Loucy (cell line): ENCODE results near the gene PPP1R14C.

Source experiments
- H2AFZ ChIP-seq: fragments of 200-600 bp; sonication (generic); 2 replicates; pipeline ENCODE4 v1.6.0; 2016; ENCODE audit warnings: antibody characterized with exemption, mild to moderate bottlenecking, low read length, moderate library complexity
- H3F3A ChIP-seq: fragments of 200-600 bp; 2 replicates; pipeline ENCODE4 v1.6.0; 2016; ENCODE audit warnings: antibody characterized with exemption, low read depth, mild to moderate bottlenecking
- H3K27me3 ChIP-seq: fragments of 200-600 bp; sonication (generic); 2 replicates; pipeline ENCODE4 v1.6.1; 2014; ENCODE audit warnings: low read length, mild to moderate bottlenecking; ENCODE audit not compliant: insufficient read depth, poor library complexity, severe bottlenecking
- H3K36me3 ChIP-seq: fragments of 200-600 bp; sonication (generic); 2 replicates; pipeline ENCODE4 v1.6.1; 2016; ENCODE audit warnings: low read length; ENCODE audit not compliant: insufficient read depth
- H3K4me1 ChIP-seq: fragments of 200-600 bp; sonication (generic); 2 replicates; pipeline ENCODE4 v1.5.1; 2014; ENCODE audit warnings: low read length, mild to moderate bottlenecking; ENCODE audit not compliant: insufficient read depth, poor library complexity, severe bottlenecking
- H3K4me2 ChIP-seq: fragments of 200-600 bp; sonication (generic); 2 replicates; pipeline ENCODE4 v1.6.0; 2014; ENCODE audit warnings: antibody characterized with exemption, low read length, low read depth, mild to moderate bottlenecking; ENCODE audit not compliant: poor library complexity, severe bottlenecking
- H3K4me3 ChIP-seq: fragments of 200-600 bp; sonication (generic); 2 replicates; pipeline ENCODE4 v1.5.1; 2014; ENCODE audit warnings: low read length, mild to moderate bottlenecking, mixed read lengths; ENCODE audit not compliant: poor library complexity, severe bottlenecking
- H3K79me2 ChIP-seq: fragments of 200-600 bp; sonication (generic); 2 replicates; pipeline ENCODE4 v1.6.1; 2014; ENCODE audit warnings: low read length; ENCODE audit not compliant: insufficient read depth
- H3K9ac ChIP-seq: fragments of 200-600 bp; sonication (generic); 2 replicates; pipeline ENCODE4 v1.6.0; 2014; ENCODE audit warnings: mild to moderate bottlenecking, low read depth, low read length, moderate library complexity; ENCODE audit not compliant: poor library complexity, severe bottlenecking
- H3K9me2 ChIP-seq: fragments of 200-600 bp; sonication (generic); replicated peaks from 2 replicates; pipeline ENCODE4 v1.6.1; 2016; ENCODE audit warnings: low read depth, low read length, mixed read lengths
- H3K9me3 ChIP-seq: fragments of 200-600 bp; sonication (generic); 2 replicates; pipeline ENCODE4 v1.6.1; 2014; ENCODE audit warnings: mild to moderate bottlenecking, antibody characterized with exemption, low read length, low read depth; ENCODE audit not compliant: insufficient read depth
- H4K20me1 ChIP-seq: fragments of 200-600 bp; sonication (generic); 2 replicates; pipeline ENCODE4 v1.6.0; 2014; ENCODE audit warnings: antibody characterized with exemption, low read length, mild to moderate bottlenecking; ENCODE audit not compliant: insufficient read depth, poor library complexity, severe bottlenecking
- EZH2phosphoT487 ChIP-seq: fragments of 200-600 bp; IDR thresholded peaks from 2 replicates; pipeline ENCODE4 v1.6.1; 2018; ENCODE audit warnings: antibody characterized with exemption, mild to moderate bottlenecking, moderate library complexity, borderline replicate concordance
- TF ChIP-seq, protein P1 (sequence below): fragments of 200-600 bp; sonication (generic); conservative IDR thresholded peaks from 2 replicates; pipeline ENCODE4 v1.5.1; 2014; ENCODE audit warnings: mild to moderate bottlenecking, antibody characterized with exemption, low read length

Gene PPP1R14C

DNA sequence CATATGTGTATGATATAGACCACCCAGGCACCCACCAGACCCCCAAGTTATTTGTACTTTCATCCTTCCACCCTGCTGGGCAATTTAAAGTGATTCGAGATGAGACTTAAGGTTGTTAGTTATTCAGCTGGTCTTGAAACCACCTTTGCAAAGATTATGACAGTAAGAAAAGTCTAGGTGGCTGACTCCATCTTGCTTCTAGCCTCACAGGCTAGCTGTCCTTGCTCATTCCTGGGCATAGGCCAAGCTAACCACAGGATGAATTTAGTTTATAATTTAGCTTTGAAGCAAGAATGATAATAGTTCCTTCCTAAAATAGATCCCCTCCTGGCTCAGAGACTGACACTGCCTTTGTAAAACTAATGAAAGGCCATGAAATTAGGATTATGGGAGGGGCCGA lies 154.0 kb downstream of the PPP1R14C start:
- no peaks in the 10 kb centered on the region for H4K20me1 ChIP-seq
- H3F3A ChIP-seq = no peaks in the 10 kb centered on the region
- TF ChIP-seq, protein P1, sequence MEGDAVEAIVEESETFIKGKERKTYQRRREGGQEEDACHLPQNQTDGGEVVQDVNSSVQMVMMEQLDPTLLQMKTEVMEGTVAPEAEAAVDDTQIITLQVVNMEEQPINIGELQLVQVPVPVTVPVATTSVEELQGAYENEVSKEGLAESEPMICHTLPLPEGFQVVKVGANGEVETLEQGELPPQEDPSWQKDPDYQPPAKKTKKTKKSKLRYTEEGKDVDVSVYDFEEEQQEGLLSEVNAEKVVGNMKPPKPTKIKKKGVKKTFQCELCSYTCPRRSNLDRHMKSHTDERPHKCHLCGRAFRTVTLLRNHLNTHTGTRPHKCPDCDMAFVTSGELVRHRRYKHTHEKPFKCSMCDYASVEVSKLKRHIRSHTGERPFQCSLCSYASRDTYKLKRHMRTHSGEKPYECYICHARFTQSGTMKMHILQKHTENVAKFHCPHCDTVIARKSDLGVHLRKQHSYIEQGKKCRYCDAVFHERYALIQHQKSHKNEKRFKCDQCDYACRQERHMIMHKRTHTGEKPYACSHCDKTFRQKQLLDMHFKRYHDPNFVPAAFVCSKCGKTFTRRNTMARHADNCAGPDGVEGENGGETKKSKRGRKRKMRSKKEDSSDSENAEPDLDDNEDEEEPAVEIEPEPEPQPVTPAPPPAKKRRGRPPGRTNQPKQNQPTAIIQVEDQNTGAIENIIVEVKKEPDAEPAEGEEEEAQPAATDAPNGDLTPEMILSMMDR = no peak
- no peak for TF ChIP-seq EZH2phosphoT487
- no peak overlapping the region for H3K4me3 ChIP-seq
- peaks cover 16% of the 10 kb centered on the region; the same call in 1 of the 2 replicates for H3K9me3 ChIP-seq
- H2AFZ ChIP-seq = no peak overlapping the region
- H3K9me2 ChIP-seq = no peaks in the 10 kb centered on the region
- no peaks in the 10 kb centered on the region for H3K27me3 ChIP-seq
- no peaks in the 10 kb centered on the region for H3K36me3 ChIP-seq
- no peaks in the 10 kb centered on the region for H3K4me1 ChIP-seq
- H3K79me2 ChIP-seq = no peaks in the 10 kb centered on the region
- H3K9ac ChIP-seq = no peak overlapping the region
- no peak overlapping the region for H3K4me2 ChIP-seq

DNA sequence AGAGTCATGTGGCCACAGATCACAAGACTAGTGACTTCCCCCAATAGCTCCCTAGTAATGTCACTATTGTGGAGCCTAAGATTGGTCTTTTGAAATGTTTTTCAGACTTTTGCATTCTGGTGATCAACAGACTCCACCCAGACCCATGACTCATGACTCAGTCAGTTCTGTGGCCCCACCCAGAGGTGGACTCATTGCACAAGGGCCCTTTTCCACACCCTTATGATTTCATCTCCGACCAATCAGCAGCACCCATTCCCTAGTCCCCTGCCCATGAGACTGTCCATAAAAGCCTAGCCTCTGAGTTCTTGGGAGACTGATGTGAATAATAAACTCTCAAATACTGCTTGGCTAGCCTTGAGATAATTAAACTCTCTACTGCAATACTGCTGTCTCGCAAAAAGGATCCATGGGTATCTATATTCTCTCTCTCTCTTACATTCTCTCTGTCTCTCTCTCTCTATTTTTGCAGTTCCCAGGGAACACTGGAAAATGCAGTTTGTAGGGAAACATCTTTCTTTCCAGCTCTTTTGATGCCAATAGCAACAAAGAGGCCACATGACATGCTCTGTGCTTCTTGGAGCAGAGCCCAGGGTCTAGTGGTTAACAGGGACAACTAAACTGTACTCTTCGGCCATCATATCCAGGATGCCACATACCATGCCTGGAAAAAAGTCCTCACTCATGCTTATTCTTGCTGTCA lies 154.6 kb downstream of the PPP1R14C start:
- TF ChIP-seq EZH2phosphoT487 = no peak
- TF ChIP-seq, protein P1 = no peak
- H3K79me2 ChIP-seq = no peaks in the 10 kb centered on the region
- H3K4me3 ChIP-seq = no peak overlapping the region
- H2AFZ ChIP-seq = no peak overlapping the region
- no peaks in the 10 kb centered on the region for H3K27me3 ChIP-seq
- no peaks in the 10 kb centered on the region for H3K36me3 ChIP-seq
- no peak overlapping the region for H3K9ac ChIP-seq
- peaks cover 16% of the 10 kb centered on the region; the same call in 1 of the 2 replicates for H3K9me3 ChIP-seq
- no peak overlapping the region for H3K4me2 ChIP-seq
- H3K4me1 ChIP-seq = no peaks in the 10 kb centered on the region
- H4K20me1 ChIP-seq = no peaks in the 10 kb centered on the region
- H3F3A ChIP-seq = no peaks in the 10 kb centered on the region
- H3K9me2 ChIP-seq = no peaks in the 10 kb centered on the region

DNA sequence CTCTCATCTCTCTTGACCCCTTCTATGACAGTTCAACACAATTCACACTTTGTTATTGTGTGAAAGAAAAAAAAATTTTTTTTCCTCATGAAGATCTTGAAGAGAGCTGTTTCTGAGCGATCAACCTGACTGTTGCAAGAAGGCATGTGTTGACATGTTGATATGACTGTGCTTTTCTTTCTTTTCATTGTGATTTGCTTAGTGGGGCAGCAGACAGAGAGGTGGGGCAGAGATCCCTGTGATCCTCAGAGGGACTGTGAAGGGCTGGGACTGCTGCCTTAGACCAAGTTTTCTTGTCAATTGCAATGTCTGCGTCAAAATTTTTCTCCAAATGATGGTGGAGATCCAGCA lies 155.2 kb downstream of the PPP1R14C start:
- Histone ChIP-seq H3K4me2 (no peak overlapping the region), H3K36me3 (no peaks in the 10 kb centered on the region), H3K79me2 (no peaks in the 10 kb centered on the region), H3K9me2 (no peaks in the 10 kb centered on the region), H3K9me3 (peaks cover 16% of the 10 kb centered on the region; the same call in 1 of the 2 replicates), H3K9ac (no peak overlapping the region), H3K4me3 (no peak overlapping the region), H3F3A (no peaks in the 10 kb centered on the region), H2AFZ (no peak overlapping the region), H3K4me1 (no peaks in the 10 kb centered on the region), H3K27me3 (no peaks in the 10 kb centered on the region), H4K20me1 (no peaks in the 10 kb centered on the region)
- TF ChIP-seq EZH2phosphoT487 = no peak
- TF ChIP-seq, protein P1 = no peak
